Neural cell (in vitro differentiated cells): ENCODE data around the gene CPEB2. TPM values are rescaled to one million over a fixed set of nuclear protein-coding genes. Genes with fewer than 3 reads are reported as not detected.

Experiments
- H2AFZ ChIP-seq: fragments of 200-600, 300-800 bp; sonication (generic), shearing (Covaris generic); 2 replicates; pipeline ENCODE4 v1.6.0; 2014; ENCODE audit warnings: low read depth, mild to moderate bottlenecking, antibody characterized with exemption, low read length, moderate library complexity
- H3F3A ChIP-seq: fragments of 200-600 bp; shearing (Covaris generic); 2 replicates; pipeline ENCODE4 v1.6.1; 2016; ENCODE audit warnings: mild to moderate bottlenecking, moderate library complexity, mixed read lengths, antibody characterized with exemption, low read length; ENCODE audit not compliant: insufficient read depth, poor library complexity, severe bottlenecking
- H3K27ac ChIP-seq: fragments of 200-600, 300-800 bp; sonication (generic), shearing (Covaris generic); 2 replicates; pipeline ENCODE4 v1.5.1; 2014; ENCODE audit warnings: mild to moderate bottlenecking, low read length, moderate library complexity
- H3K27me3 ChIP-seq: fragments of 300-800, 200-600 bp; sonication (generic), shearing (Covaris generic); 2 replicates; pipeline ENCODE4 v1.6.0; 2014; ENCODE audit warnings: mild to moderate bottlenecking, low read depth, low read length, moderate library complexity; ENCODE audit not compliant: insufficient read depth
- H3K36me3 ChIP-seq: fragments of 300-800, 200-600 bp; sonication (generic), shearing (Covaris generic); 2 replicates; pipeline ENCODE4 v1.5.1; 2014; ENCODE audit warnings: mild to moderate bottlenecking, antibody characterized with exemption, low read length, moderate library complexity; ENCODE audit not compliant: insufficient read depth
- H3K4me2 ChIP-seq: fragments of 300-800, 200-600 bp; sonication (generic), shearing (Covaris generic); 2 replicates; pipeline ENCODE4 v1.6.0; 2014; ENCODE audit warnings: mild to moderate bottlenecking, low read length
- H3K4me3 ChIP-seq: fragments of 300-800, 200-600 bp; sonication (generic), shearing (Covaris generic); 2 replicates; pipeline ENCODE4 v1.5.1; 2014; ENCODE audit warnings: mild to moderate bottlenecking, low read length, moderate library complexity
- H3K79me2 ChIP-seq: fragments of 200-600 bp; shearing (Covaris generic); replicated peaks from 2 replicates; pipeline ENCODE4 v1.6.0; 2014; ENCODE audit warnings: mild to moderate bottlenecking, low read length, moderate library complexity; ENCODE audit not compliant: insufficient read depth
- H3K9ac ChIP-seq: fragments of 300-800, 200-600 bp; sonication (generic), shearing (Covaris generic); 2 replicates; pipeline ENCODE4 v1.6.1; 2016; ENCODE audit warnings: mild to moderate bottlenecking, low read length, mixed read lengths
- H3K9me2 ChIP-seq: fragments of 200-600 bp; shearing (Covaris generic); 2 replicates; pipeline ENCODE4 v1.6.1; 2016; ENCODE audit warnings: mild to moderate bottlenecking, low read length, mixed read lengths; ENCODE audit not compliant: insufficient read depth
- H3K9me3 ChIP-seq: fragments of 200-600, 300-800 bp; sonication (generic), shearing (Covaris generic); 2 replicates; pipeline ENCODE4 v1.6.1; 2016; ENCODE audit warnings: mild to moderate bottlenecking, mixed run types, low read length, moderate library complexity, mixed read lengths
- H4K20me1 ChIP-seq: fragments of 200-600 bp; shearing (Covaris generic); 2 replicates; pipeline ENCODE4 v1.6.1; 2016; ENCODE audit warnings: mild to moderate bottlenecking, mixed run types; ENCODE audit not compliant: insufficient read depth
- EP300 ChIP-seq: fragments of 450-650 bp; conservative IDR thresholded peaks from 2 replicates; pipeline ENCODE4 v1.6.1; 2014; ENCODE audit warnings: antibody characterized with exemption, mild to moderate bottlenecking, moderate library complexity; ENCODE audit not compliant: poor library complexity, severe bottlenecking
- EZH2 ChIP-seq: fragments of 200-600, 300-800 bp; shearing (Covaris generic), sonication (generic); IDR thresholded peaks from 2 replicates; pipeline ENCODE4 v1.6.1; 2014; ENCODE audit warnings: antibody characterized with exemption, low read length, borderline replicate concordance, mild to moderate bottlenecking; ENCODE audit not compliant: insufficient read depth, poor library complexity, severe bottlenecking
- MXI1 ChIP-seq: fragments of 450-650 bp; conservative IDR thresholded peaks from 2 replicates; pipeline ENCODE4 v1.6.1; 2014; ENCODE audit warnings: antibody characterized with exemption, mild to moderate bottlenecking; ENCODE audit not compliant: poor library complexity, severe bottlenecking
- POLR2AphosphoS5 ChIP-seq: IDR thresholded peaks from 2 replicates; pipeline ENCODE4 v1.6.1; 2012
- RAD21 ChIP-seq: fragments of 450-650 bp; conservative IDR thresholded peaks from 2 replicates; pipeline ENCODE4 v1.6.1; 2014; ENCODE audit warnings: antibody characterized with exemption, mild to moderate bottlenecking, moderate library complexity
- REST ChIP-seq: IDR thresholded peaks from 2 replicates; pipeline ENCODE4 v1.6.1; 2012; ENCODE audit warnings: borderline replicate concordance
- SMC3 ChIP-seq: fragments of 450-650 bp; conservative IDR thresholded peaks from 2 replicates; pipeline ENCODE4 v1.6.1; 2014; ENCODE audit warnings: antibody characterized with exemption, mild to moderate bottlenecking, moderate library complexity; ENCODE audit not compliant: poor library complexity
- TAF1 ChIP-seq: IDR thresholded peaks from 2 replicates; pipeline ENCODE4 v1.6.1; 2012; ENCODE audit warnings: low read depth
- polyA plus RNA-seq: library from polyadenylated mRNA; depleted of rRNA; stranded (reverse); fragments of >200 nt; gene quantifications from 2 replicates; pipeline ENCODE4 v1.2.3, GENCODE V29; 2014
- TF ChIP-seq, protein P1 (sequence below): fragments of 450-650 bp; IDR thresholded peaks from 2 replicates; pipeline ENCODE4 v1.5.1; 2014; ENCODE audit warnings: antibody characterized with exemption, mild to moderate bottlenecking, moderate library complexity; ENCODE audit not compliant: poor library complexity, severe bottlenecking

Gene CPEB2
- polyA plus RNA-seq, 1 donor from 2014 or later, result 12.4 TPM

DNA sequence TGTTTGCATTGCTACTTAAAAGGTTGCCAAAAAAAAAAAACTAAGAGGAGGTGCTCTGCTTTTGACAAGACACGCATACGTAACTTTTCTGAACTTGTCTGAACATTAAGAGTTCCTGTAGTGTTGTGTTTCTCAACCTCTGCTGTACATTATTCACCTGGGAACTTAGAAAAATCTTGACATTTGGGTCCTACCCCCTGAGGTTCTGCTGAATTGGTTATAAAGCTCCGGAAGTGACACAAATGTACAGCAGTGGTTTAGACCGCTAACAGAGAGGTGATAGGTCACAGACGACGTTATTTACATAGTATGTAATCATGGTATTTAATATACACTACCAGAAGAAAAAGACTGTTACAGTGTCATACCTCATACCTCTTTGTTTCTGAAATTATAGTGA is 61.1 kb downstream of the CPEB2 start:
- Histone ChIP-seq H2AFZ (no peak overlapping the region), H3K9me3 (peaks cover 4% of the 10 kb centered on the region), H3K36me3 (peaks cover 10% of the 10 kb centered on the region), H4K20me1 (no peaks in the 10 kb centered on the region), H3K27me3 (no peaks in the 10 kb centered on the region), H3K79me2 (no peaks in the 10 kb centered on the region), H3K27ac (no peak overlapping the region), H3K9ac (no peak overlapping the region), H3K4me3 (no peak overlapping the region), H3K9me2 (no peaks in the 10 kb centered on the region), H3K4me2 (no peak overlapping the region), H3F3A (no peaks in the 10 kb centered on the region)
- no peak for TF ChIP-seq RAD21
- no peak for TF ChIP-seq MXI1
- no peak for TF ChIP-seq TAF1
- no peak for TF ChIP-seq POLR2AphosphoS5
- TF ChIP-seq REST, result no peak
- no peak for TF ChIP-seq EZH2
- TF ChIP-seq SMC3, result no peak
- TF ChIP-seq, protein P1, sequence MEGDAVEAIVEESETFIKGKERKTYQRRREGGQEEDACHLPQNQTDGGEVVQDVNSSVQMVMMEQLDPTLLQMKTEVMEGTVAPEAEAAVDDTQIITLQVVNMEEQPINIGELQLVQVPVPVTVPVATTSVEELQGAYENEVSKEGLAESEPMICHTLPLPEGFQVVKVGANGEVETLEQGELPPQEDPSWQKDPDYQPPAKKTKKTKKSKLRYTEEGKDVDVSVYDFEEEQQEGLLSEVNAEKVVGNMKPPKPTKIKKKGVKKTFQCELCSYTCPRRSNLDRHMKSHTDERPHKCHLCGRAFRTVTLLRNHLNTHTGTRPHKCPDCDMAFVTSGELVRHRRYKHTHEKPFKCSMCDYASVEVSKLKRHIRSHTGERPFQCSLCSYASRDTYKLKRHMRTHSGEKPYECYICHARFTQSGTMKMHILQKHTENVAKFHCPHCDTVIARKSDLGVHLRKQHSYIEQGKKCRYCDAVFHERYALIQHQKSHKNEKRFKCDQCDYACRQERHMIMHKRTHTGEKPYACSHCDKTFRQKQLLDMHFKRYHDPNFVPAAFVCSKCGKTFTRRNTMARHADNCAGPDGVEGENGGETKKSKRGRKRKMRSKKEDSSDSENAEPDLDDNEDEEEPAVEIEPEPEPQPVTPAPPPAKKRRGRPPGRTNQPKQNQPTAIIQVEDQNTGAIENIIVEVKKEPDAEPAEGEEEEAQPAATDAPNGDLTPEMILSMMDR, result no peak
- TF ChIP-seq EP300, result no peak

GRCh38 chr4:15065516-15065915 is 63.2 kb downstream of the CPEB2 start:
- H3K9me2 ChIP-seq, result no peaks in the 10 kb centered on the region
- H4K20me1 ChIP-seq, result no peaks in the 10 kb centered on the region
- no peaks in the 10 kb centered on the region for H3K9me3 ChIP-seq
- H3K4me2 ChIP-seq, result no peak overlapping the region
- H3K79me2 ChIP-seq, result no peaks in the 10 kb centered on the region
- peaks cover 5% of the 10 kb centered on the region for H3K36me3 ChIP-seq
- H3K9ac ChIP-seq, result no peak overlapping the region
- H2AFZ ChIP-seq, result no peak overlapping the region
- no peak overlapping the region for H3K4me3 ChIP-seq
- no peak overlapping the region for H3K27ac ChIP-seq
- H3F3A ChIP-seq, result no peaks in the 10 kb centered on the region
- no peaks in the 10 kb centered on the region for H3K27me3 ChIP-seq
- no peak for TF ChIP-seq SMC3
- no peak for TF ChIP-seq MXI1
- no peak for TF ChIP-seq REST
- TF ChIP-seq, protein P1, result no peak
- no peak for TF ChIP-seq RAD21
- no peak for TF ChIP-seq TAF1
- no peak for TF ChIP-seq POLR2AphosphoS5
- no peak for TF ChIP-seq EZH2
- no peak for TF ChIP-seq EP300
